Central memory CD4-positive, alpha-beta T cell (primary cell): ENCODE data around the gene NFE2L3.
"Not testable (repeated sequence)": the region's sequence is repeated elsewhere in the genome, so short reads cannot be mapped to it uniquely, and the experiment has no call there.

Experiments
- DNase-seq: peaks from one replicate; pipeline ENCODE4 v3.0.0; 2022

Gene NFE2L3

DNA sequence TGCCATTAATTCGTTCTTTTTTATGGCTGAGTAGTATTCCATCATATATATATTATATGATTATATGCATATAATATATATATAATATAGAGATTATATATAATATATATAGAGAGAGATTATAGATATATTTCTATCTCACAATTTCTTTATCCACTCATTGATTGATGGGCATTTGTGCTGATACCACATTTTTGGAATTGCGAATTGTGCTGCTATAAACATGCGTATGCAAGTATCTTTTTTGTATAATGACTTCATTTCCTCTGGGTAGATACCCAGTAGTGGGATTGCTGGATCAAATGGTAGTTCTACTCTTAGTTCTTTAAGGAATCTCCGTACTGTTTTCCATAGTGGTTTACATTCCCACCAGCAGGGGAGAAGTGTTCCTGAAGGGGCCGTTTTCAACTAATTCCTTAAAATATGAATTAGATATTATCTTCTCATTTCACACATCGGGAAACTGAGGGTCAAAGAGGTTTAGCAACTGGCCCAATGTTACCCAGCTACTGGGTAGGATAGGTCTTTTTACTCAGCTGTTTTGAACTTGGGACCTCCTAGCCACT lies 16.5 kb downstream of the NFE2L3 start:
- DNase-seq, result no peak

DNA sequence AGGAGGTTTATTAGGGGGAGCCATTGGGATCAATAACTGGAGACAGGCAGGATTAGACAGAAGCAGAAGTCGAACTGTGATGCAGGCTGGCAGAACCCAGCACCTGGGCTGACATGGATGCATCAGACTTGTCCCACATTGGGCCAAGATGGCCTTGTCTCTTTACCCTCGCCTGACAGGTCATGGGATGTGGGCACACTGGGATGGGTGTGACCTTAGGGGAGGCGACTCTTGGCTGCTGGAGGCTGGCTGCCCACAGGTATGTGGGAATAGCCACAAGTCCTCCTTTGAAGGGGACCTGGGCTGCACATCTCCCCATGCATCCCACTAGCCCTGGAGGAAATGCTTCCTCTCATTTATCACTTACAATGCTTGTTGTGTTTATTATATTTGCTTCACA lies 17.3 kb downstream of the NFE2L3 start:
- DNase-seq, result no peak

DNA sequence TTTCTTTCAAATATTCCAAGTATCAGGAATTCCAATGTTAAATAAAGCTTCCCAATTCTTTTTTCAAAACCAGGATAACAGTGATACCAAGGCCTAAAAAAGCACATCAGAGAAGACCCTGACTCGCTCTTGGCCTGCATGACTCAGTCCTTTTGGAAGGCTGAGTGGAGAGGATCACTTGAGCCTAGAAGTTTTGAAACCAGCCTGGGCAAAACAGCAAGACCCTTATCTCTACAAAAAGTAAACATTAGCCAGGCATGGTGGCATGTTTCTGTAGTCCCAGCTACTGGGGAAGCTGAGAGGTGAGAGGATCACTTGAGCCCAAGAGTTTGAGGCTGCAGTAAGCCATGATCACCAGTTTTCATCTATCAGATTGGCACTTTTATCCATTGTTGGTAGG lies 18.7 kb downstream of the NFE2L3 start:
- DNase-seq, result no peak

DNA sequence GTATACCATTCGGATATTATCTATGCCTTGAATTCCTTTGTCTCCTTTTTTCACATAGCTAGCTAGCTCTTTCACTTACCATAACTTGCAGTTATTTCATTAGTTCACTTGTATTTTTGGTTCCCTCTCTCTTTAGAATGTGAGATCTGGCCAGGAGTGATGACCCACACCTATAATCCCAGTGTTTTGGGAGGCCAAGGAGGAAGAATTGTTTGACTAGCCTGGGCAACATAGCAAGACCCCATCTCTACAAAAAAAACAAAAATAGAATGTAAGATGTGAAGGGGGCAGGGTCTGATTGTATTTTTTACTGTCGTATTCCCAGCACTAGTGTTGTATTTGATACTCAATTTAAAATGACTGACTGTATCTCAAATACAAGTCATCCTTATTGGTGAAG lies 19.6 kb downstream of the NFE2L3 start:
- DNase-seq, result no peak

DNA sequence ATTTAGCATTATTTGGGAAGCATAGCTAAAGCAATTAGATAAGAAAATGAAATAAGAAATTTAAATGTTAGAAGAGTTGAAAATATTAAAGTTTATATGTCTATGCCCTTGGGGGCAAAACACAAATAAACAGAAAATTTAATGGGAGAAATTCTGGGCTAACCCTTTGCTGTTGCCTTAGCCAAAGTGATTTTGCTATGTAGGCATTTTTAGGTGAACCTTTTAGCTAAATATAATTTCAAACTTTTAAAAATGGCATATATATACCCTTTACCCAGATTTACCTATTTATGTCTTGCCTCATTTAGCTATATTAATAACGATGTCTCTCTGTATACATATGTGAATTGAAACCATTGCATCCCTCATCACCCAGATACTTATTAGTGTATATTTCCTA lies 20.1 kb downstream of the NFE2L3 start:
- DNase-seq, result no peak

DNA sequence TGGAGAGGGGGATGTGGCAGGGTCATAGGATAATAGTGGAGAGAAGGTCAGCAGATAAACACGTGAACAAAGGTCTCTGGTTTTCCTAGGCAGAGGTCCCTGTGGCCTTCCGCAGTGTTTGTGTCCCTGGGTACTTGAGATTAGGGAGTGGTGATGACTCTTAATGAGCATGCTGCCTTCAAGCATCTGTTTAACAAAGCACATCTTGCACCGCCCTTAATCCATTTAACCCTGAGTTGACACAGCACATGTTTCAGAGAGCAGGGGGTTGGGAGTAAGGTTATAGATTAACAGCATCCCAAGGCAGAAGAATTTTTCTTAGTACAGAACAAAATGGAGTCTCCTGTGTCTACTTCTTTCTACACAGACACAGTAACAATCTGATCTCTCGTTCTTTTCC lies 23.9 kb downstream of the NFE2L3 start:
- DNase-seq, result not testable (repeated sequence)

DNA sequence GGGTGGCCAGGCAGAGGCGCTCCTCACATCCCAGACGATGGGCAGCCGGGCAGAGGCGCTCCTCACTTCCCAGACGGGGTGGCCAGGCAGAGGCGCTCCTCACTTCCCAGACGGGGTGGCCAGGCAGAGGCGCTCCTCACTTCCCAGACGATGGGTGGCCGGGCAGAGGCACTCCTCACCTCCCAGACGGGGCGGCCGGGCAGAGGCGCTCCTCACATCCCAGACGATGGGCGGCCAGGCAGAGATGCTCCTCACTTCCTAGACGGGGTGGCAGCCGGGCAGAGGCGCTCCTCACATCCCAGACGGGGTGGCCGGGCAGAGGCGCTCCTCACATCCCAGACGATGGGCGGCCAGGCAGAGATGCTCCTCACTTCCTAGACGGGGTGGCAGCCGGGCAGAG lies 24.7 kb downstream of the NFE2L3 start:
- not testable (repeated sequence) for DNase-seq

DNA sequence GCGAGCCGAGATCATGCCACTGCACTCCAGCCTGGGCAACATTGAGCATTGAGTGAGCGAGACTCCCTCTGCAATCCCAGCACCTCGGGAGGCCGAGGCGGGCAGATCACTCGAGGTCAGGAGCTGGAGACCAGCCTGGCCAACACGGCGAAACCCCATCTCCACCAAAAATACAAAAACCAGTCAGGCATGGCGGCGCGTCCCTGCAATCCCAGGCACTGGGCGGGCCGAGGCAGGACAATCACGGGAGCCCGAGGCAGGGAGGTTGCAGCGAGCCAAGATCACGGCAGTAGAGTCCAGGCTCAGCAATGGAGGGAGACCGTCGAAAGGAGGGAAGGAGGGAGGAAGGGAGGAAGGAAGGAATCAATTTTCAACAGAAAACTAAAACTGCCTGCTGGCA lies 25.3 kb downstream of the NFE2L3 start:
- not testable (repeated sequence) for DNase-seq

DNA sequence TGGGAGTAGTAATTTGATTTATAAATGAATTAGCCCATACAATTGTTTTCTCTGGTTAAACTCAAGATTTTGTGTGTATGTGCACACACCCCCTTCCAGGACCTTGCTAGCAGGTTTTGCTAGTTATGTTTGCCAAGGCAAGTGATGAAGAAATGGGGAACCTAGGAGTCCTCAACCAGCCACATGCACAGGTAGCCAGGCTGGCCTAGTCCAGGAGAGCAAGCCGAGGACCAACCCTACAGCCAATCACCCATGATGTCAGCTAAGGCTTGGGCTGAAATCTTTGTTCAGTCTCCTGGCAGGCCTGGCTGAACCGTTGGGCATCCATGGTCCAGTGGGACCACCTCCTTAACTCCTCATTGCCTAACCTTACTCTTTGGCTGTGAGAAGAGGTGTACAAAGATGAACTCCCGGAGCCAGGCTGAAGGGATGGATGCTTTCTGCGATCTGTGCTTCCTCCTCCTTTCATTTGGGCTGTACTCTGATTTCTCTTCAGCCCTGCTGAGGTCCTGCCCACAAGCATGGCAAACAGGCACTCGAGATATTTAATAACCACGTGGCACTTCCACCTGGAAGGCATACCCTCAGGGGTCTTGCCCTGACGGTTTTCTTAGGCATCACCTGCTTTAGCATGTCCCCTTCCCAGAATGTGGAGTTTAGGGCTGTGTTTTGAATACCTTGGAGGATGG lies 26.4 kb downstream of the NFE2L3 start:
- DNase-seq, result no peak

DNA sequence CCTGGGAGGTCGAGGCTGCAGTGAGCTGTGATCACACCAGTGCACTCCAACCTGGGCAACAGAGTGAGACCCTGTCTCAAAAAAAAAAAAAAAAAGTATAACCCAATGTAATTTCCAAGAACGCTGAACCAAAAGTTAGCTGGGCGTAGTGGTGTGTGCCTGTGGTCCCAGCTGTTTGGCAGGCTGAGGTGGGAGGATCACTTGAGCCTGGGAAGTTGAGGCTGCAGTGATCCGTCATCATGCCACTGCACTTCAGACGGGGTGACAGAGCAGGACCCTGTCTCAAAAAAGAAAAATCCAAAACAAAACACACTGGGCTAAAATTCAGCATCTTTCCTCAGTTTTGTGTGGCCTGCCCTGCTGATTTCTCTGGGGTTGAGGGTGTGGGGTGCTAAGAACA lies 27.4 kb downstream of the NFE2L3 start:
- DNase-seq, result no peak

DNA sequence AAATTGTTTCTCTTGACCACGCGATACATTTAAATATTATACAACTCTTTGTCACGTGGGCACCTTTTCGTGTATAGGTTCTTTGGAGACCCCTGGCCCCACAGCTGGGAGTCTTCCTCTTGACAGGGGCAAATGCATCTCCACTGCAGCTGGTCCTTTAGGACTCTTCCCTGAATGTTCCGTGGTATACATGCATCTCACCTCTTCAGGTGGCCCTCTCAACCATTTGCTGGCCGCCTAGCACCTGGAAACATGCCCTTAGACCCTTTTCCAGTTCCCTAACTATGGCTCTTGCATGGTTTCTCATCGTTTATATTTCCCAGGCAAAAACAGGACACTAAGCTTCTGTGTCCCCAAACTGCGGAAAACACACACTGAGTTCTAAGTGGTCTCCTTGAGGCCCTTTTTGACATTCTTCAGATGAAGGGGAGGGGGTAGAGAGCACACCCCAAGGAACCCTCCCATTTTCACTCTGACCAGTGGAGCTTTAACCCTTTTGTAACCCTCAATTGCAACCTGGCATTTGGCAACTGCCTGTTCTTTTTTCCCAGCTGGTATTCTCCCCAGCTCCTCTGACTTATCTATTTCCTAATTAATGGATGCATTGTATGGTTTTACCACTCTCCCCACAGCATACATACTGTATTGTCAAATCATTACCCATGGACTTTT lies 28.0 kb downstream of the NFE2L3 start:
- DNase-seq, result no peak

DNA sequence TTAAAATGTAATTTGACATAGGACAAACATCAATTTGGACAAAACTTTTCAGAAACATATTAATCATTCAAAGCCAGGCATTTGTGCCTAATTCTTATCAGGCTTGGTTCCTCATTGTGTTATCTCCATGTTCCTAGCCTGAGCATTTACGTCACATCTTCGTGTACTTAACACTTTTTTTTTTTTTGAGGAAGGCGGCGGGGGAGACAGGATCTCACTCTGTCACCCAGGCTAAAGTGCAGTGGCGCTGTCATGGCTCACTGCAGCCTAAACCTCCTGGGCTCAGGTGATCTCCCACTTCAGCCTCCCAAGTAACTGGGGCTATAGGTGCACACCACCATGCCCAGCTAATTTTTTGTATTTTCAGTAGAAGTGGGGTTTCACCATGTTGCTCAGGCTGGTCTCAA lies 28.8 kb downstream of the NFE2L3 start:
- no peak for DNase-seq

DNA sequence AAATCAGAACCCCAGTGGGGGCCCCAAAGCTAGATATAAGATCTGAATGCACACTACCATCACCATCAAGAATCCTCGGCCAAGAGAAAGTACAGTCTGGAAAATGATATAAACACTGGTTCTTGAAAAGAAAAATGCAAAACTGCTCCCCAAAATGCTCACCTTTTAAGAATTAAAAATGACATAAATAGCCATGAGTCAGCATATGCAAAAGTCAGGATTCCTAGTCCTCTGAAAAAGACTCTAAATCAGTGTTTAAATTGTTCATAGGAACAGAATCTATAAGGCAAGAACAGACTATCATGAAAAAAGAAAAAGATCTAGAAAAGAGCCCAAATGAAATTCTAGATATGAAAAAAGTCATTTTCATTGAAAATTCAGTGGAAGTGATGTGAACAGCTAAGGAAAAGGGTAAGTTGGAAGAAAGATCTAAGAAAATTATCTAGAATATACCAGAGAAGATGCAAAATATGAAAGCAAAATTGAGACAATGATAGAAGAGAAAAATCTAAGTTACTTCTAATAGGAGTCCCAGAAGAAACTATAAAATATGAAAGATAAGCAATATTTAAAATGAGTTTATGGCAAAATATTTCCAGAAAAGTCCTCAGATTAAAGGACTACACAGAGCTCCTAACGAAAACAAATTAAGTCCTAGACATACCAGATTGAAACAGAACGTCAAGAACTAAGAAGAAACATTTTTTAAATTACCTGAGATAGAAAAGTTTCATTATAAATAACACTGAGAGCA lies 29.7 kb downstream of the NFE2L3 start:
- DNase-seq, result no peak

DNA sequence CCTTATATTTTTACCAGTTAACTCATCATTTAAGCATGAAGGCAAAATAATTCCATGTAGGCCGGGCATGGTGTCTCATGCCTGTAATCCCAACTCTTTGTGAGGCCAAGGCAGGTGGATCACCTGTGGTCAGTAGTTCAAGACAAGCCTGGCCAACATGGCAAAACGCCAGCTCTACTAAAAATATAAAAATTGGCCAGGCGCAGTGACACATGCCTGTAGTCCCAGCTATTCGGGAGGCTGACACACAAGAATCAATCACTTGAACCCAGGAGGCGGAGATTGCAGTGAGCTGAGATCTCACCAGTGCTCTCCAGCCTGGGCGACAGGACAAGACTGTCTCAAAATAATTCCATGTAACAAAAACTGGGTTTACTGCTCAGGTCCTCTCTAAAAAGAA lies 30.3 kb downstream of the NFE2L3 start:
- DNase-seq, result no peak

DNA sequence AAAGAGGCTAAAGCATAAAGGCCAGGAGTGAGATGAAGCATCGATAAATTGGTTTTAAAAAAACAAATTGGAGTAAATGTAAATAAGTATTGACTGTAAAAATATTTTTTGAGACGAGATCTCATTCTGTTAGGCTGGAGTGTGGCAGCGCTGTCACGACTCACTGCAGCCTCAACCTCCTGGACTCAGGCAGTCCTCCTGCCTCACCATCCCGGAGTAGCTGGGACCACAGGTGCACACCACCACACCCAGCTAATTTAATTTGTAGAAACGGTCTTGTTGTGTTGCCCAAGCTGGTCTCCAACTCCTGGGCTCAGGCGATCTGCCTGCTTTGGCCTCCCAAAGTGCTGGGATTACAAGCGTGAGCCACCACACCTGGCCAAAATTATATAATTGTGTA lies 30.7 kb downstream of the NFE2L3 start:
- no peak for DNase-seq

DNA sequence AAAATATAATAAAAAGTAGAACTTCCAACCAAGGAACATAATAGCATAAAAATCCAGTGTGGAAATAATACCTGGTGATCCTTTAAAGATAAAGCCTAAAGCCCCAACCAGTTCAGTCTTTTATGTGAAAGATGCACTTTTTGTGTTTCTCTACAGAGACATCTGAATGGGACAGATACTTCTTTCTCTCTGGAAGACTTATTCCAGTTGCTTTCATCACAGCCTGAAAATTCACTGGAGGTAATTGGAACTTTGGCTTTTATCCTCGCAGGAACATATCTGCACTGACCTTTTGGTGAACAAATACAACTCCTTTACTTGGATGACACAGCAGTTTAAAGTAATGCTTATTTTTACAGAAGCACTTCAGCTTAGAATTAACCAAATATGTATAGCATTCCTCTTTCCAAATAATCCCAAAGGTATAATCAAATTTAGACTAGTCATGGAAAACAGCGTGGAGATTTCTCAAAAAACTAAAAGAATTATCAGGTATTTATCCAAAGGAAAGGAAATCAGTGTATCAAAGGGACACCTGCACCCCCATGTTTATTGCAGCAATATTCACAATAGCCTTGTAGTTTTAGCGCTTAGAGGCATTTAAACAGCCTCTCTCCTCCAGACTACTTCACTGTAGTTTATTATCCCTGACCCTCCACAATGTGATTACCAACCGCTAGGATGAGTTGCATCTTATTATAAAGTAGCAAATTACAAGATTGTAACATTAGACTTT lies 31.7 kb downstream of the NFE2L3 start:
- DNase-seq, result no peak

DNA sequence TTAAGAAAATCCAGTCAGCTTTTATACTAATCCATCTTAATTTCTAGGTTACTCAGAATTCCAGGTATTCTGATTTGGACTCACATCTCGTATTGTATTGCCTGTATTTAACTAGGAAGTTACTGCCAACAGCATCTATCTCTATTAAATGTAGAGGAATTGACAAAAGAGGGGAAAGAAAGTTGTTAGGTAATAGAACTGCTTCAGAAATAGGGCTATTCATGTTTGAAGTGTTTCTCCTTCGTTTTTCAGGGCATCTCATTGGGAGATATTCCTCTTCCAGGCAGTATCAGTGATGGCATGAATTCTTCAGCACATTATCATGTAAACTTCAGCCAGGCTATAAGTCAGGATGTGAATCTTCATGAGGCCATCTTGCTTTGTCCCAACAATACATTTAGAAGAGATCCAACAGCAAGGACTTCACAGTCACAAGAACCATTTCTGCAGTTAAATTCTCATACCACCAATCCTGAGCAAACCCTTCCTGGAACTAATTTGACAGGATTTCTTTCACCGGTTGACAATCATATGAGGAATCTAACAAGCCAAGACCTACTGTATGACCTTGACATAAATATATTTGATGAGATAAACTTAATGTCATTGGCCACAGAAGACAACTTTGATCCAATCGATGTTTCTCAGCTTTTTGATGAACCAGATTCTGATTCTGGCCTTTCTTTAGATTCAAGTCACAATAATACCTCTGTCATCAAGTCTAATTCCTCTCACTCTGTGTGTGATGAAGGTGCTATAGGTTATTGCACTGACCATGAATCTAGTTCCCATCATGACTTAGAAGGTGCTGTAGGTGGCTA lies 32.5 kb downstream of the NFE2L3 start:
- DNase-seq, result not testable (repeated sequence)

DNA sequence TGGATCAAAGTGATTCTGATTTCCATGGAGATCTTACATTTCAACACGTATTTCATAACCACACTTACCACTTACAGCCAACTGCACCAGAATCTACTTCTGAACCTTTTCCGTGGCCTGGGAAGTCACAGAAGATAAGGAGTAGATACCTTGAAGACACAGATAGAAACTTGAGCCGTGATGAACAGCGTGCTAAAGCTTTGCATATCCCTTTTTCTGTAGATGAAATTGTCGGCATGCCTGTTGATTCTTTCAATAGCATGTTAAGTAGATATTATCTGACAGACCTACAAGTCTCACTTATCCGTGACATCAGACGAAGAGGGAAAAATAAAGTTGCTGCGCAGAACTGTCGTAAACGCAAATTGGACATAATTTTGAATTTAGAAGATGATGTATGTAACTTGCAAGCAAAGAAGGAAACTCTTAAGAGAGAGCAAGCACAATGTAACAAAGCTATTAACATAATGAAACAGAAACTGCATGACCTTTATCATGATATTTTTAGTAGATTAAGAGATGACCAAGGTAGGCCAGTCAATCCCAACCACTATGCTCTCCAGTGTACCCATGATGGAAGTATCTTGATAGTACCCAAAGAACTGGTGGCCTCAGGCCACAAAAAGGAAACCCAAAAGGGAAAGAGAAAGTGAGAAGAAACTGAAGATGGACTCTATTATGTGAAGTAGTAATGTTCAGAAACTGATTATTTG lies 33.3 kb downstream of the NFE2L3 start:
- DNase-seq, result no peak

DNA sequence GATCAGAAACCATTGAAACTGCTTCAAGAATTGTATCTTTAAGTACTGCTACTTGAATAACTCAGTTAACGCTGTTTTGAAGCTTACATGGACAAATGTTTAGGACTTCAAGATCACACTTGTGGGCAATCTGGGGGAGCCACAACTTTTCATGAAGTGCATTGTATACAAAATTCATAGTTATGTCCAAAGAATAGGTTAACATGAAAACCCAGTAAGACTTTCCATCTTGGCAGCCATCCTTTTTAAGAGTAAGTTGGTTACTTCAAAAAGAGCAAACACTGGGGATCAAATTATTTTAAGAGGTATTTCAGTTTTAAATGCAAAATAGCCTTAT lies 33.8 kb downstream of the NFE2L3 start:
- no peak for DNase-seq

DNA sequence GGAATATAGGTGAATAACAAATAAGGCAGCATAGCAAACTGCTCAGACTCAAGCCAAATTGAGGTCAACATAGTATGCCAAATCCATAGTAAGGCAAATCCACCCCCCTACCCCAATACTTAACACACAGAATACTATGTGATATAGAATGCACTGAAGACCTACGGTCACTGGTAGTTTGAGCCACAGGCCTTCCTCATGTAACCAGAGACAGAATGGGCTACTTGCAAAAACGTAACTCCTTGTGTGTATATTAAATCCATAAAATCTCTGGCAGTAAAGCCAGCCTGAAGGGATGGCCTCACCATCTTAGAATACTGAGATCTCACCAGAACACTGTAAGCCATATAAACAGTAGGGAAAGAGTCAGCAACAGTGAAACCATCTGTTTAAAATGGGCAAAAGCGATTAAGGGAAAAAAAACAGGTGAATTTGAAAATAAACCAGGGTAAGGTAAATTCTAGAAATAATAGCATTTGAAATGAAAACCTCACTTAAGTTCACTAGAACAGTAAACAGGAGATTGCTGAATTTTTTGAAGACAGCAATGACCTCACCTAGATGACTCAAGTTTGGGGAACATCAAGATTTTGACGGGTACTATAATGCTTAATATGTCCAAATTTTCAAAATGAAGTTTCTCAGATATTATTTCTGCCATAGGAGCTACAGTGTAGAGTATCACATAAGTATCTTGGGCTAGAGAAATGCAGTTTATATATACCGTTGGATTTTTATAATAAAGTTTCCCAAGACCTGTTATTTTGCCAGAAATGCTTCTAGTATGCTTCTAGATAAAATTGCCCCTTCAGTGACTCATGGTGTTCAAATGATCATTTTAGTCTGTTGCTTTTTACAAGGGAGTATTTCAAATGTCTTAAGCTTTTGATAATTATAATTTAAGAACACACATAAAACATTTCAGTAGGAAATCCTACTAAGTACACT lies 34.6 kb downstream of the NFE2L3 start:
- no peak for DNase-seq
